ENCODE results near the gene DNAJA4. TPM values are rescaled to one million over a fixed set of nuclear protein-coding genes. Genes with fewer than 3 reads are reported as not detected.
A peak's percentile ranks its signal among the peaks of the same experiment; 100 is the strongest.

DNAJA4 gene
- total RNA-seq, 1 donor from 2014 or later = 57.4 TPM

DNA sequence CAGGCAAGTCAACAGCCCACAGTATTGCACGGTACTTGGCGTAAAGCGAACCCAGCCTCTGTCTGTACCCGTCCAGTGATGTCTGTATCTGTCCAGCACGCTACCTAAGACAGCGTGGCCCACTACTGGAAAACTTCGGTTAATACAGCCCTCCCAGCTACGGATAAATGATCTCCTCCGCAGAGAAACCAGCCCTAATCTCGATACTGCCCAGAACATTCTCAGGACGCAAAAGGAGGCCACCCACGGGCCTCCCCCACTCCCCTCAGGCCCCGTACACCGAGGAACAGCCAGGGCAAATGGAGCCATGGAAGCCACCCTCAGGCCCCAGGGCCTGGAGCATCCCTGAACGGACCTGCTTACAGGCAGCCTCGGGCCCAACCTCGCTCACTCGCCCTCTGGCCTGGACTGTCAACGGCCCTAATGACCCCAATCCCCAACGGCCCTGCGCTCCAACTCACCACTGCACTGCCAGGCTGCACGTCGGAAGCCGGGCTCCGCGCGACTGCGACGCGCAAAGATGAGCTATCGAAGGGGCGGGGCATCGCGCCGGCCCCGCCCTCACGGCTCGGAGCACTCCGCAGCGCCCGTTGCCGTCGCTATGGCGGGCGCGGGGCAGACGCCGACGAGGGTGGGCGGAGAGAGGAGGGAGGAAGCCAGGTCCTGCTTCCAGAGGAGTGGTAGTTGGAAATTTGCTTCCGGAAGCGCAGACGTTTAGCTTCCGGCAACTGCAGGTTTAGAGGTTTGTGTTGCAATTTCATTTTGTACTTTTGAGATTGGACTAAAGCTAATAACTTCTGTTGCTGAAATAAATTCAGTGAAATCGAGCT is 35.0 kb downstream of the DNAJA4 start, which contains the start of gene SKIC8:
SKIC8 (minus strand) TSS at position 509 of the 830 bp plus-strand sequence. CDS start 3,923 bp downstream, outside the sequence.
- DNase-seq (ENCODE audit: low spot score) = peak; percentile 90
- intact Hi-C loops (cut with micrococcal nuclease) = loop anchor here (5.0 kb wide), 1 partner anchor 138 kb away; the partner anchor contains the start of gene IREB2
- no peaks in the 10 kb centered on the region for H3K27me3 Mint-ChIP-seq (ENCODE audit: low read depth)
- H3K36me3 Mint-ChIP-seq (ENCODE audit: low read depth) = peaks cover 5% of the 10 kb centered on the region
- H3K9me3 Mint-ChIP-seq = no peaks in the 10 kb centered on the region
- peaks cover 13% of the 10 kb centered on the region for H3K4me1 Mint-ChIP-seq (ENCODE audit: low read depth)
- H3K27ac Mint-ChIP-seq = peak within 1 kb of the TSS; percentile 92
- H3K4me3 Mint-ChIP-seq (ENCODE audit: low read depth) = peak within 1 kb of the TSS; percentile 98

DNA sequence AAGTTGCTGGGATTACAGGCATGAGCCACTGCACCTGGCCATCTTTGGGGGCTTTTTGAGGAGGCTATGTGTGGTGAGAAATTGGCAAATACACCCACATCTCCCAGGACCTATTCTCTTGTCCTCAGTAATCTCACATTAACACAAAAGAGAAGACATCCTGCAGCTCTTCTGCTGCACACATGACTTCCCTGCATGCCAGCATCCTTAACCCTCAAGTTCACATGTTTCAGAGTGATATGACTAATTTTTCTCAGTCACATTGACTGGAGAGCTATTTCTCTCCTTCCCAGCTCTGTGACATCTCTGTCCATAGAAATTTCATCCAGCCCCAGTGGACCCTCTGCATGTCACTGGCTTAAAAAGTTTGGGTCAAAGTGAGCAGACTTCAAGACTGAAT is 37.0 kb downstream of the DNAJA4 start:
- DNase-seq (ENCODE audit: low spot score) = no peak
- Mint-ChIP-seq H3K27ac (no peak overlapping the region), H3K4me3 (ENCODE audit: low read depth) (no peak overlapping the region), H3K4me1 (ENCODE audit: low read depth) (peaks cover 11% of the 10 kb centered on the region), H3K36me3 (ENCODE audit: low read depth) (no peaks in the 10 kb centered on the region), H3K9me3 (no peaks in the 10 kb centered on the region), H3K27me3 (ENCODE audit: low read depth) (no peaks in the 10 kb centered on the region)
- intact Hi-C loops (cut with micrococcal nuclease) = no loop called here

DNA sequence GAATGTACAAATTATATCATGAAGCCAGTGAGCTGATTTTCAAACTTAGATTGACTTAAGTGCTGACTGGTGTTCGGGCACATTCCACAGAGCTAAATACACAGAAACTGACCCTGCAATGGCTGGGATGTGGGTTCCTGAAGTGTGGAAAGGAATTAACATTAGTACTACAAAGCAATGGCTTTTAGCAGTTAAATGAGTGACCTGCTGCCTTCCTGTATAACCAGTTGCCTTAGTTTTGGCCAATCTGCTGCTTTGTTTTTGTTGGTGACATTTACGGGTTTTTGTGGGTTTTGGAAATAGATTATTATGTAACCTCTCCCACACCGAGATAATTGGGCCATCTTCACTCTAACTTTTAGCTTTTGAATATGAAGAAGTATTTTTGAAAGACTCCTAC is 37.5 kb downstream of the DNAJA4 start:
- H3K27ac Mint-ChIP-seq = no peak overlapping the region
- peaks cover 11% of the 10 kb centered on the region for H3K4me1 Mint-ChIP-seq (ENCODE audit: low read depth)
- H3K27me3 Mint-ChIP-seq (ENCODE audit: low read depth) = no peaks in the 10 kb centered on the region
- no peaks in the 10 kb centered on the region for H3K9me3 Mint-ChIP-seq
- no peak for DNase-seq (ENCODE audit: low spot score)
- no peaks in the 10 kb centered on the region for H3K36me3 Mint-ChIP-seq (ENCODE audit: low read depth)
- intact Hi-C loops (cut with micrococcal nuclease) = no loop called here
- no peak overlapping the region for H3K4me3 Mint-ChIP-seq (ENCODE audit: low read depth)

GRCh38 chr15:78302579-78303312 is 38.4 kb downstream of the DNAJA4 start:
- intact Hi-C loops (cut with micrococcal nuclease) = no loop called here
- no peak for DNase-seq (ENCODE audit: low spot score)
- Mint-ChIP-seq H3K4me3 (ENCODE audit: low read depth) (no peak overlapping the region), H3K9me3 (no peaks in the 10 kb centered on the region), H3K27ac (no peak overlapping the region), H3K4me1 (ENCODE audit: low read depth) (peaks cover 8% of the 10 kb centered on the region), H3K27me3 (ENCODE audit: low read depth) (no peaks in the 10 kb centered on the region), H3K36me3 (ENCODE audit: low read depth) (no peaks in the 10 kb centered on the region)

GRCh38 chr15:78304216-78305066 is 40.1 kb downstream of the DNAJA4 start:
- Mint-ChIP-seq H3K4me1 (ENCODE audit: low read depth) (peaks cover 6% of the 10 kb centered on the region), H3K27me3 (ENCODE audit: low read depth) (no peaks in the 10 kb centered on the region), H3K27ac (no peak overlapping the region), H3K36me3 (ENCODE audit: low read depth) (no peaks in the 10 kb centered on the region), H3K4me3 (ENCODE audit: low read depth) (no peak overlapping the region), H3K9me3 (no peaks in the 10 kb centered on the region)
- intact Hi-C loops (cut with micrococcal nuclease) = no loop called here
- DNase-seq (ENCODE audit: low spot score) = no peak

GRCh38 chr15:78306176-78306774 is 41.9 kb downstream of the DNAJA4 start:
- DNase-seq (ENCODE audit: low spot score) = no peak
- Mint-ChIP-seq H3K36me3 (ENCODE audit: low read depth) (no peaks in the 10 kb centered on the region), H3K27ac (no peak overlapping the region), H3K9me3 (no peaks in the 10 kb centered on the region), H3K4me3 (ENCODE audit: low read depth) (no peak overlapping the region), H3K27me3 (ENCODE audit: low read depth) (no peaks in the 10 kb centered on the region), H3K4me1 (ENCODE audit: low read depth) (peaks cover 6% of the 10 kb centered on the region)
- intact Hi-C loops (cut with micrococcal nuclease) = no loop called here

- Mint-ChIP-seq H3K36me3 (ENCODE audit: low read depth) (no peaks in the 10 kb centered on the region), H3K27ac (no peak overlapping the region), H3K27me3 (ENCODE audit: low read depth) (no peaks in the 10 kb centered on the region), H3K4me1 (ENCODE audit: low read depth) (no peaks in the 10 kb centered on the region), H3K4me3 (ENCODE audit: low read depth) (no peak overlapping the region), H3K9me3 (no peaks in the 10 kb centered on the region)
- intact Hi-C loops (cut with micrococcal nuclease) = loop anchor here (2.0 kb wide), 2 partner anchors 115 to 403 kb away; no protein-coding TSS in a partner anchor
- no peak for DNase-seq (ENCODE audit: low spot score)
These were observed 43.6 kb downstream of the DNAJA4 start for GRCh38 chr15:78307976-78308375.

GRCh38 chr15:78308422-78309032 is 44.2 kb downstream of the DNAJA4 start:
- no peak overlapping the region for H3K4me3 Mint-ChIP-seq (ENCODE audit: low read depth)
- no peaks in the 10 kb centered on the region for H3K27me3 Mint-ChIP-seq (ENCODE audit: low read depth)
- intact Hi-C loops (cut with micrococcal nuclease) = loop anchor here (2.0 kb wide), 2 partner anchors 114 to 402 kb away; no protein-coding TSS in a partner anchor
- DNase-seq (ENCODE audit: low spot score) = peak; percentile 47
- no peaks in the 10 kb centered on the region for H3K4me1 Mint-ChIP-seq (ENCODE audit: low read depth)
- H3K27ac Mint-ChIP-seq = no peak overlapping the region
- no peaks in the 10 kb centered on the region for H3K36me3 Mint-ChIP-seq (ENCODE audit: low read depth)
- H3K9me3 Mint-ChIP-seq = no peaks in the 10 kb centered on the region

- Mint-ChIP-seq H3K9me3 (no peaks in the 10 kb centered on the region), H3K36me3 (ENCODE audit: low read depth) (no peaks in the 10 kb centered on the region), H3K27me3 (ENCODE audit: low read depth) (no peaks in the 10 kb centered on the region), H3K4me1 (ENCODE audit: low read depth) (no peaks in the 10 kb centered on the region), H3K27ac (no peak overlapping the region), H3K4me3 (ENCODE audit: low read depth) (no peak overlapping the region)
- intact Hi-C loops (cut with micrococcal nuclease) = loop anchor here (10.0 kb wide), 1 partner anchor 174 kb away; no protein-coding TSS in a partner anchor
- no peak for DNase-seq (ENCODE audit: low spot score)
These were observed 46.9 kb downstream of the DNAJA4 start for GRCh38 chr15:78311292-78311691.

DNA sequence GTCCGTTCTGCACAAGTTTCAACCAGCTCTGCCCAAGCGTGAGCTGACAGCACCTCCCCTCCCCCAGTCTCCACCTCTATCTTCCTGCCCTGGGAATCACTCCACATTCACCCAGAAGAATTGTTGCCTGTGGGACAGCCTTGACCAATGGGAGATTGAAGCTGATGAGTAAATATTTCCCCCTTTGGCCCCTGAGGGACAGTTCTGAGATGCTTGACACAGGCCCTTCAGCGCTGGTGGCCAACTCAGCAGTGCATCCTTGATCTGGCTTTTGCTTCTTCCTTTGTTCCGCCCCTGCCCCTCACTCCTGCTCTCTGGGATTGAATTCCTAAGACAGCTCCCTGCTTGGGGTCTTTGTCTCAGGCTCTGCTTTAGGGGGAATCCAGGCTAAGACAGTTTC is 48.2 kb downstream of the DNAJA4 start:
- no peaks in the 10 kb centered on the region for H3K9me3 Mint-ChIP-seq
- H3K4me3 Mint-ChIP-seq (ENCODE audit: low read depth) = no peak overlapping the region
- H3K36me3 Mint-ChIP-seq (ENCODE audit: low read depth) = no peaks in the 10 kb centered on the region
- DNase-seq (ENCODE audit: low spot score) = no peak
- intact Hi-C loops (cut with micrococcal nuclease) = loop anchor here (10.0 kb wide), 1 partner anchor 172 kb away; no protein-coding TSS in a partner anchor
- no peaks in the 10 kb centered on the region for H3K4me1 Mint-ChIP-seq (ENCODE audit: low read depth)
- no peaks in the 10 kb centered on the region for H3K27me3 Mint-ChIP-seq (ENCODE audit: low read depth)
- H3K27ac Mint-ChIP-seq = no peak overlapping the region

- no peak overlapping the region for H3K27ac Mint-ChIP-seq
- H3K4me1 Mint-ChIP-seq (ENCODE audit: low read depth) = no peaks in the 10 kb centered on the region
- no peaks in the 10 kb centered on the region for H3K9me3 Mint-ChIP-seq
- no peaks in the 10 kb centered on the region for H3K36me3 Mint-ChIP-seq (ENCODE audit: low read depth)
- no peak for DNase-seq (ENCODE audit: low spot score)
- H3K4me3 Mint-ChIP-seq (ENCODE audit: low read depth) = no peak overlapping the region
- H3K27me3 Mint-ChIP-seq (ENCODE audit: low read depth) = no peaks in the 10 kb centered on the region
- intact Hi-C loops (cut with micrococcal nuclease) = loop anchor here (10.0 kb wide), 1 partner anchor 172 kb away; no protein-coding TSS in a partner anchor
These were observed 48.6 kb downstream of the DNAJA4 start for GRCh38 chr15:78312957-78313356.

Measured in activated T-helper 2 cell treated with anti-CD3 and anti-CD28 coated beads, Interferon-gamma antibody, Interleukin-2, Interleukin-4, amounts not matched to agents 10 μg/mL and 5 μg/mL and 100 μg/mL, durations not matched to agents 14 hours and 24 hours and 36 hours (primary cell).